GM12891 (cell line): ENCODE measurements around the gene POU2AF3.
A peak's percentile ranks its signal among the peaks of the same experiment; 100 is the strongest.
"Not testable (repeated sequence)": the region's sequence is repeated elsewhere in the genome, so short reads cannot be mapped to it uniquely, and the experiment has no call there.

ENCODE experiments used
- DNase-seq: peaks from one replicate; pipeline ENCODE4 v3.0.0; 2011; ENCODE audit warnings: low spot score; ENCODE audit not compliant: insufficient read length
- FAIRE-seq: peaks from 2 replicates; lab custom pipeline; 2011; peaks lifted over from hg19 to GRCh38; lab: Jason Lieb, UNC
- PAX5 ChIP-seq: IDR thresholded peaks from 2 replicates; pipeline ENCODE4 v1.6.1; 2011; ENCODE audit warnings: low read length, moderate library complexity, mild to moderate bottlenecking; ENCODE audit not compliant: insufficient read depth, severe bottlenecking
- POLR2A ChIP-seq: IDR thresholded peaks from 2 replicates; pipeline ENCODE4 v1.6.1; 2011; ENCODE audit warnings: low read depth, low read length, control low read depth
- POLR2AphosphoS5 ChIP-seq: IDR thresholded peaks from 2 replicates; pipeline ENCODE4 v1.6.1; 2011; ENCODE audit warnings: low read depth, low read length, control low read depth
- POU2F2 ChIP-seq: IDR thresholded peaks from 2 replicates; pipeline ENCODE4 v1.6.1; 2011; ENCODE audit warnings: low read depth, mild to moderate bottlenecking, control low read depth, low read length, moderate library complexity
- SPI1 ChIP-seq: IDR thresholded peaks from 2 replicates; pipeline ENCODE4 v1.6.1; 2011; ENCODE audit warnings: low read depth, low read length, control low read depth
- TAF1 ChIP-seq: IDR thresholded peaks from 2 replicates; pipeline ENCODE4 v1.6.1; 2011; ENCODE audit warnings: low read depth, low read length, control low read depth

POU2AF3 gene

GRCh38 chr11:111269146-111269868, 29.0 kb upstream of the POU2AF3 start:
- TF ChIP-seq PAX5 (no peak), POLR2A (no peak), SPI1 (no peak), TAF1 (no peak), POU2F2 (no peak), POLR2AphosphoS5 (no peak)
- DNase-seq (no peak), FAIRE-seq (no peak)

GRCh38 chr11:111272420-111272819, 25.9 kb upstream of the POU2AF3 start:
- TF ChIP-seq POLR2AphosphoS5 = no peak
- TF ChIP-seq POLR2A = no peak
- no peak for TF ChIP-seq POU2F2
- TF ChIP-seq PAX5 = no peak
- TF ChIP-seq SPI1 = no peak
- TF ChIP-seq TAF1 = no peak
- FAIRE-seq (no peak), DNase-seq (no peak)

GRCh38 chr11:111282562-111283075, 15.7 kb upstream of the POU2AF3 start:
- TF ChIP-seq SPI1 (no peak), TAF1 (no peak), POLR2AphosphoS5 (no peak), POLR2A (no peak), PAX5 (no peak), POU2F2 (no peak)
- FAIRE-seq (no peak), DNase-seq (no peak)

- peak; percentile 75 for FAIRE-seq
- no peak for DNase-seq
Observed at GRCh38 chr11:111283945-111284481, 14.3 kb upstream of the POU2AF3 start.

GRCh38 chr11:111285189-111286091, 12.9 kb upstream of the POU2AF3 start:
- TF ChIP-seq SPI1 (no peak), POU2F2 (no peak)
- DNase-seq = no peak
- no peak for FAIRE-seq

More at GRCh38 chr11:111283945-111284481, 14.3 kb upstream of the POU2AF3 start:
- TF ChIP-seq POLR2A = no peak

- FAIRE-seq (no peak), DNase-seq (no peak)
- TF ChIP-seq POLR2A = no peak
- TF ChIP-seq SPI1 = no peak
- TF ChIP-seq TAF1 = no peak
- TF ChIP-seq POU2F2 = no peak
- TF ChIP-seq POLR2AphosphoS5 = no peak
- TF ChIP-seq PAX5 = no peak
Observed at GRCh38 chr11:111291764-111292163, 6.6 kb upstream of the POU2AF3 start.

- FAIRE-seq, DNase-seq: not testable (repeated sequence)
Observed at GRCh38 chr11:111292408-111292807, 5.9 kb upstream of the POU2AF3 start.

GRCh38 chr11:111296196-111296595, 2.1 kb upstream of the POU2AF3 start:
- DNase-seq (no peak), FAIRE-seq (no peak)
- TF ChIP-seq POLR2AphosphoS5 = no peak
- TF ChIP-seq POLR2A = no peak
- TF ChIP-seq PAX5 = no peak
- no peak for TF ChIP-seq SPI1
- no peak for TF ChIP-seq TAF1
- no peak for TF ChIP-seq POU2F2

- no peak for DNase-seq
- no peak for TF ChIP-seq POLR2AphosphoS5
- TF ChIP-seq TAF1 = no peak
- TF ChIP-seq SPI1 = no peak
- TF ChIP-seq POU2F2 = no peak
- no peak for TF ChIP-seq POLR2A
- no peak for TF ChIP-seq PAX5
- FAIRE-seq = no peak
Observed at GRCh38 chr11:111297696-111298095, 650 bp upstream of the POU2AF3 start.

- peak; percentile 52 for DNase-seq
- TF ChIP-seq POU2F2 = no peak
- TF ChIP-seq PAX5 = no peak
- no peak for TF ChIP-seq POLR2A
- TF ChIP-seq SPI1 = no peak
- FAIRE-seq = peak; percentile 91
Observed at GRCh38 chr11:111299101-111300026, 1.0 kb downstream of the POU2AF3 start.
